GM21390 (cell line): ENCODE results near the gene LTB.

ENCODE experiments used
- ATAC-seq: cut with Tn5 transposase; IDR thresholded peaks from one replicate; pipeline ENCODE4 v1.9.1; 2021; ENCODE audit not compliant: unreplicated experiment

Gene LTB

GRCh38 chr6:31582230-31582643, at the start of gene LTB:
TSS of gene LTB (minus strand) at chr6:31582424. CDS start at chr6:31582417, 7 bp downstream.
- no peak for ATAC-seq

- ATAC-seq, result no peak
Observed at GRCh38 chr6:31631681-31632278, 49.6 kb upstream of the LTB start.

GRCh38 chr6:31631209-31631608, 49.0 kb upstream of the LTB start:
- no peak for ATAC-seq

GRCh38 chr6:31630177-31630934, 48.1 kb upstream of the LTB start:
- no peak for ATAC-seq

- ATAC-seq, result no peak
Observed at GRCh38 chr6:31629014-31629413, 46.8 kb upstream of the LTB start.

- no peak for ATAC-seq
Observed at GRCh38 chr6:31627690-31628287, 45.6 kb upstream of the LTB start.

GRCh38 chr6:31626952-31627351, 44.7 kb upstream of the LTB start:
- no peak for ATAC-seq

- no peak for ATAC-seq
Observed at GRCh38 chr6:31624070-31624469, 41.8 kb upstream of the LTB start.

GRCh38 chr6:31622684-31623091, 40.5 kb upstream of the LTB start:
- no peak for ATAC-seq

GRCh38 chr6:31621991-31622390, 39.8 kb upstream of the LTB start:
- ATAC-seq, result no peak

GRCh38 chr6:31621320-31621939, 39.2 kb upstream of the LTB start:
- ATAC-seq, result no peak

GRCh38 chr6:31620586-31621319, 38.5 kb upstream of the LTB start, which contains the start of gene PRRC2A:
TSS of gene PRRC2A (plus strand) at chr6:31620715. CDS start at chr6:31622790, 2,075 bp downstream.
- ATAC-seq, result peak; percentile 45

GRCh38 chr6:31619805-31620585, 37.8 kb upstream of the LTB start:
- ATAC-seq, result peak; percentile 74

GRCh38 chr6:31617010-31617409, 34.8 kb upstream of the LTB start:
- ATAC-seq, result no peak

GRCh38 chr6:31615748-31616147, 33.5 kb upstream of the LTB start:
- no peak for ATAC-seq

- no peak for ATAC-seq
Observed at GRCh38 chr6:31614684-31615578, 32.7 kb upstream of the LTB start, which contains the start of gene AIF1. TSS of gene AIF1 (plus strand) at chr6:31615234. CDS start at chr6:31615330, 96 bp downstream.

- no peak for ATAC-seq
Observed at GRCh38 chr6:31614075-31614619, 31.9 kb upstream of the LTB start.

GRCh38 chr6:31610968-31611367, 28.7 kb upstream of the LTB start:
- ATAC-seq, result no peak
